ENCODE results near the gene TRPC4AP. TPM values are rescaled to one million over a fixed set of nuclear protein-coding genes. Genes with fewer than 3 reads are reported as not detected.

The TRPC4AP gene
- total RNA-seq, 1 experiment from 2014 or later = 79.0 TPM

GRCh38 chr20:35003211-35004031 lies 89.2 kb downstream of the TRPC4AP start:
- no peak for DNase-seq
- TF ChIP-seq CTCF (IDR thresholded peaks at IDR 0.05; ENCODE audit: unreplicated experiment) = no peak
- no TSS peak for BruUV-seq (replicated peaks)
- Mint-ChIP-seq H3K9me3 (ENCODE audit: low read depth, unreplicated experiment) (no peaks in the 10 kb centered on the region), H3K4me3 (ENCODE audit: low read depth, unreplicated experiment) (no peak overlapping the region), H3K4me1 (ENCODE audit: low read depth, unreplicated experiment) (no peaks in the 10 kb centered on the region), H3K27me3 (ENCODE audit: unreplicated experiment) (no peaks in the 10 kb centered on the region), H3K36me3 (ENCODE audit: insufficient read depth, unreplicated experiment) (peaks cover 80% of the 10 kb centered on the region), H3K27ac (ENCODE audit: unreplicated experiment) (no peak overlapping the region)
- CTCF ChIA-PET = interaction anchor here (0.5 kb wide), 1 partner anchor 1101 kb away, joined by 4 read pairs; no protein-coding TSS in a partner anchor
- intact Hi-C loops (cut with micrococcal nuclease; ENCODE audit: unreplicated experiment) = no loop called here

- no peaks in the 10 kb centered on the region for H3K4me1 Mint-ChIP-seq (ENCODE audit: low read depth, unreplicated experiment)
- intact Hi-C loops (cut with micrococcal nuclease; ENCODE audit: unreplicated experiment) = no loop called here
- no peak for TF ChIP-seq CTCF (IDR thresholded peaks at IDR 0.05; ENCODE audit: unreplicated experiment)
- H3K36me3 Mint-ChIP-seq (ENCODE audit: insufficient read depth, unreplicated experiment) = peaks cover 80% of the 10 kb centered on the region
- H3K27me3 Mint-ChIP-seq (ENCODE audit: unreplicated experiment) = no peaks in the 10 kb centered on the region
- H3K4me3 Mint-ChIP-seq (ENCODE audit: low read depth, unreplicated experiment) = no peak overlapping the region
- H3K27ac Mint-ChIP-seq (ENCODE audit: unreplicated experiment) = no peak overlapping the region
- no peak for DNase-seq
- H3K9me3 Mint-ChIP-seq (ENCODE audit: low read depth, unreplicated experiment) = no peaks in the 10 kb centered on the region
- CTCF ChIA-PET = interaction anchor here (1.4 kb wide), 1 partner anchor 129 kb away, joined by 5 read pairs; no protein-coding TSS in a partner anchor
- TSS peak; percentile 47 for BruUV-seq (replicated peaks)
Measured at GRCh38 chr20:35002426-35003210, 90.0 kb downstream of the TRPC4AP start.

GRCh38 chr20:35001596-35002362 lies 90.8 kb downstream of the TRPC4AP start:
- CTCF ChIA-PET = interaction anchor here (0.7 to 1.4 kb wide), 2 partner anchors 128 to 149 kb away, joined by 3 to 5 read pairs; no protein-coding TSS in a partner anchor
- Mint-ChIP-seq H3K9me3 (ENCODE audit: low read depth, unreplicated experiment) (no peaks in the 10 kb centered on the region), H3K27ac (ENCODE audit: unreplicated experiment) (no peak overlapping the region), H3K4me1 (ENCODE audit: low read depth, unreplicated experiment) (no peaks in the 10 kb centered on the region), H3K27me3 (ENCODE audit: unreplicated experiment) (no peaks in the 10 kb centered on the region), H3K36me3 (ENCODE audit: insufficient read depth, unreplicated experiment) (peaks cover 81% of the 10 kb centered on the region), H3K4me3 (ENCODE audit: low read depth, unreplicated experiment) (no peak overlapping the region)
- no peak for TF ChIP-seq CTCF (IDR thresholded peaks at IDR 0.05; ENCODE audit: unreplicated experiment)
- intact Hi-C loops (cut with micrococcal nuclease; ENCODE audit: unreplicated experiment) = no loop called here
- BruUV-seq (replicated peaks) = no TSS peak
- DNase-seq = no peak

- peaks cover 87% of the 10 kb centered on the region for H3K36me3 Mint-ChIP-seq (ENCODE audit: insufficient read depth, unreplicated experiment)
- intact Hi-C loops (cut with micrococcal nuclease; ENCODE audit: unreplicated experiment) = no loop called here
- no peak for TF ChIP-seq CTCF (IDR thresholded peaks at IDR 0.05; ENCODE audit: unreplicated experiment)
- no peaks in the 10 kb centered on the region for H3K27me3 Mint-ChIP-seq (ENCODE audit: unreplicated experiment)
- no peaks in the 10 kb centered on the region for H3K4me1 Mint-ChIP-seq (ENCODE audit: low read depth, unreplicated experiment)
- BruUV-seq (replicated peaks) = no TSS peak
- no peak for DNase-seq
- CTCF ChIA-PET = interaction anchor here (0.6 to 1.4 kb wide), 4 partner anchors 16 to 450 kb away, joined by 3 to 5 read pairs (median 4); no protein-coding TSS in a partner anchor
- H3K4me3 Mint-ChIP-seq (ENCODE audit: low read depth, unreplicated experiment) = no peak overlapping the region
- H3K9me3 Mint-ChIP-seq (ENCODE audit: low read depth, unreplicated experiment) = no peaks in the 10 kb centered on the region
- H3K27ac Mint-ChIP-seq (ENCODE audit: unreplicated experiment) = no peak overlapping the region
Measured at GRCh38 chr20:35000922-35001595, 91.5 kb downstream of the TRPC4AP start.
